HepG2 (cell line): ENCODE results near the gene BTN1A1.
A peak's percentile ranks its signal among the peaks of the same experiment; 100 is the strongest.

ENCODE experiments used
- CBX1 ChIP-seq: IDR thresholded peaks from one replicate; pipeline ENCODE4 v1.6.1; 2016; ENCODE audit warnings: antibody characterized with exemption, low read depth
- CTCF ChIP-seq: sonication (generic); formaldehyde crosslinking; IDR thresholded peaks from 2 replicates; pipeline ENCODE4 v1.5.0; 2020; ENCODE audit warnings: mild to moderate bottlenecking, missing genetic modification reagents, moderate library complexity
- MAX ChIP-seq: IDR thresholded peaks from 2 replicates; pipeline ENCODE4 v1.6.1; 2012; ENCODE audit warnings: inconsistent platforms
- PRPF4 ChIP-seq: fragments of 200-400 bp; formaldehyde crosslinking; IDR thresholded peaks from 2 replicates; pipeline ENCODE4 v1.6.1; 2016; ENCODE audit warnings: low read length, low read depth; ENCODE audit not compliant: poor library complexity, severe bottlenecking
- TFAP4 ChIP-seq: sonication (generic); IDR thresholded peaks from 2 replicates; pipeline ENCODE4 v1.6.1; 2016; ENCODE audit warnings: low read depth, borderline replicate concordance
- ZFP37 ChIP-seq: sonication (generic); formaldehyde crosslinking; IDR thresholded peaks from 2 replicates; pipeline ENCODE4 v1.4.0; 2020; ENCODE audit warnings: missing genetic modification reagents, borderline replicate concordance
- ZNF503 ChIP-seq: sonication (generic); formaldehyde crosslinking; IDR thresholded peaks from 2 replicates; pipeline ENCODE4 v1.4.0; 2020; ENCODE audit warnings: missing genetic modification reagents

GRCh38 chr6:26520850-26521599, 20.9 kb downstream of the BTN1A1 start:
- TF ChIP-seq CTCF (CRISPR knock-in tag) (0 out of 2 replicates have a peak, but pooled peaks have one; percentile 5), ZFP37 (CRISPR knock-in tag) (0 out of 2 replicates have a peak, but pooled peaks have one; percentile 50), MAX (no peak; the same call in 1 of the 2 replicates), CBX1 (no peak), TFAP4 (no peak), ZNF503 (CRISPR knock-in tag) (no peak), PRPF4 (no peak)
